ENCODE measurements around the gene NDUFB10.
"Not testable (repeated sequence)": the region's sequence is repeated elsewhere in the genome, so short reads cannot be mapped to it uniquely, and the experiment has no call there.

The NDUFB10 gene

DNA sequence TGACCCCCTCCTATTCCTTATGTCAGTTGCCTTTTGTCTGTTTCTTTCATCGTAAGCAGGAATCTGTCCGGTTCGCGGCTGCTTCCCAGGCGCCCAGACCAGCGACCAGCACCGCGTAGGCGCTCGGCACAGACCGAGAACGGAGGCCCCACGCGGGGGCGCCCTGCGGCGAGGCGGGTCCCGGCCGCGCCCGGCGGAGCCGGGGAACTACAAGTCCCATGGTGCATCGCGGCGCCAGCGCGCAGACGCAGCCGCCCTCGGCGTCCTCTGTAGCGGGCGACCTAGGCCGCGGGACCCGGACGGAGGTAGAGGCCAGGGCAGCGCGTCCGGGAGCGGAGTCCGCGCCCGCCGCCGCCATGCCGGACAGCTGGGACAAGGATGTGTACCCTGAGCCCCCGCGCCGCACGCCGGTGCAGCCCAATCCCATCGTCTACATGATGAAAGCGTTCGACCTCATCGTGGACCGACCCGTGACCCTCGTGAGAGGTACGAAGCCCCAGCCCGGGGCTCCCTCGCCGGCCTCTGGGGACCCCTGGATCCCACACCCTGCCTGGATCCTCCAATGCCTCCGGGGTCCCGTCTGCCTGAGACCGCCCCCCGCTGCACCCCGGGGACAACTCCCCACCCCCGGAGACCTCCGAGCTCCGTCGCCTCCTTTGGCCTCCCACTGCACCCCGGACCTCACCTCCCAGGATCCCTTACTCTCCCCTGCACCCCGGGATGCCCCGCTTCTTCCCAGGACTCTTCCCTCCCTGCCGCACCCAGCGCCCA, at the start of gene NDUFB10:
TSS of gene NDUFB10 (plus strand) at position 270 of the 771 bp plus-strand sequence. CDS start at position 357, 87 bp downstream.
- peak; percentile 24 to 93 (median 78) for DNase-seq

DNA sequence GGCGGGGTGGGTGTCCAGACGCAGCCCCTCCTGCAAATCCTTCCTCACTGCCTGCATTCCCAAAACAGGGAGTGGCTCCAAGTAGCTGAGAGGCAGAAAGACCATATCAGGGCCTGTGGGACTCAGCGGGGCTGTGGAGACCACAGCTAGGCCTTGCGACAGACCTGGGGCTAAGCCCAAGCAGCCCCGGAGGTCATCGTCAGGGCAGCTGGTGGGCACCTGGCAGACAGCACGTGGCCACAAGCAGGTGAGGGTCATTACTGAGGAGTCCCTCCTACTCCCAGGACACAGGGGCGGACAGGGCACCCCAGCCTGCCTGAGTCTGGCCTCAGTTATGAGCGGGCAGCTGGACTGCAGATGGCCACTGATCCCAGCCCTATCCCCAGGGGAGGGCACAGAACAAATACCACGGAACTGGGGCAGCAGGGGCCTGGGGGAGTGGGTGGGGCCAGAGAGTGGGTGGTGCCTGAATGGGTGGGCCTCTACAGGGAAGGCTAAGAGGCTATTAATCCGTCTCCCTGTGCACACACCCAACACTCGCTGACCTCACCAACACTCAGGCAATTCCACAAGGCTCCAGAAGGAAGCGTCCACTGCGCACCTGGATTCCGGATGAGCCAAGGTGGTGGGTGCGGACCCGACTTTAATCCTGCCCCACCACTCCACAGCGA, 49.6 kb upstream of the NDUFB10 start:
- no peak for DNase-seq

DNA sequence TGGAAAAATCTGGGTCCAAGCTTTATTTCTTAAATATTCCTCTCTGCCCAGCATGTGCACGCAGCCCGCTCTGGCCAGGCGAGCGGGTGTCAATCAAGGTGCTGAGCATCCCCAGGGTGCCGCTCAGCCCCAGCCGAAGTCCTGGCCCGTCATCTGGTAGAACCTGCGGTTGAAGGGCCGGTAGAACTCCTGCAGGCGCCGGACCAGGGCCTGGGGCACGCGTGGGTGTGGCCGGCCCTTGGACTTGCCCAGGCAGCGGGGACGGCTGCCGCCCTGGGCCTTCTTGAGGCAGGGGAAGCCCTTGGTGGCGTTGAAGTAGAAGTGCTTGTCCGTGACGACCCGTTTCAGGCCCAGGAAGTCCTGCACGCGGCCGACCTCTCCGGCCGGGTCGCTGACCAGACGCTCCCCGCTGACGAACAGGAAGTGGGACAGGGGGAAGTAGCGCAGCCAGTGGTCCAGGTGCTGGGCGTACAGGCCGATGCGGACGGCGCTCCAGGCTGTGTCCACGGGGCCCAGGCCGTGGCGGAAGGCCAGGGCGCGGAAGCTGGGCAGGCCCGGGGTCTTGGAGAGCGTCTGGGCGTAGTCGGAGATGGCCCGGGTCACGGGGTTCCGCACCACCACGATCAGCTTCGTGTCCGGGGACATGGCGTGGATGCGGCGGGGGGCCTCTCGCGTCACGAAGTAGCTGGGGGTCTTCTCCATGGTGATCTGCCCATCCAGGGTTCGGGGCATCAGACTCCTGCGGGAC, 47.7 kb upstream of the NDUFB10 start:
- DNase-seq = no peak

DNA sequence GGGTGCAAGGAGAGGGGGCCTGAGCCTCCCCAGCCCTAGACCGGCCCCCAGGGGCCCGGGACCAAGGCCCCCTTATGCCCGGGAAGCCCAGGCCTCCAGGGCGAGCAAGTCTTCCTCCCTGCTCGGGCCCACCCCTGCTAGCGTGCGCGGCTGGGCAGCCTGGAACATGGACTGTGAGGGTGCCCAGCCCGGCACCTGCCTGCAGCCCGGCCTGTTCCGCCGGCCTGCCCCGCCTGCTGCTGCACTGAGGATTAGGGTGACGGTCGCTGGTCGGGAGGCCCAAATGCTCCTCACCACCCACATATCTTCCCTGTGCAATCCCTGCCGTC, 47.2 kb upstream of the NDUFB10 start:
- DNase-seq = no peak

DNA sequence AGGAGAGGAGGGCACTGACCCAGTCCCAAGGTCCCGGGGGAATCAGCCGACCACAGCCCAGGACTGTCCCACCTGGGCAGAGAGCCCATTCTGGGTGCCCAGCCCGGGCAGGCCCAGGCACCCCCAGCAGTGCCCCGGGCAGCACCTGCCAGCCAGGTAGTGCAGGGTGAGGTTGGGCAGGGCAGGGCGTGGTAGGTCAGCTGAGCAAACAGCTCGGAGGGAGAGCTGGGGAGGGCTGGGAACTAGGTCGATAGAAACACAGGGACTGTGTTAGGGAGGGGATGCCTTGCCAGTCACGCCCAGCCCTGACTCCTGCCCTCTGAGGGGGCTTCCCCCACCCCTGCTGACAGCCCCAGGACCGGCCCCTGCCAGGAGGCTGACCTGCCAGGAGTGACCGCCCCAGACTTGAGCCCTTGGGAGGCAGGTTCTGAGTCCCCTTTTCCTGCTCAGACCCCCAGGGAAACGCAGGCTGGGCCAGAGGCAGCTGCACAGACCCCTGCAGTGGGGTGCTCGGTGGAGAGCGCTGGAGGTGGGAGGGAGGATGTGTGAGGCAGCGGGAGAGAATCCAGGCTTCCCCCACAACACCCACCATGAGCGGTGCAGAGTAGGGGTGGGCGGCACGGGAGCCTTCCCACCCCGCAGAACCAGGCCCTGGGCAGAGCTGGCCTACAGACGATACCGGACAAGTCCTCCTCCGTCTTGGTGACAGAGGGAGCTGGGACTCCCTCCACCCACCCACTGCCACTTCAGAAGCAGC, 45.8 kb upstream of the NDUFB10 start:
- no peak for DNase-seq

DNA sequence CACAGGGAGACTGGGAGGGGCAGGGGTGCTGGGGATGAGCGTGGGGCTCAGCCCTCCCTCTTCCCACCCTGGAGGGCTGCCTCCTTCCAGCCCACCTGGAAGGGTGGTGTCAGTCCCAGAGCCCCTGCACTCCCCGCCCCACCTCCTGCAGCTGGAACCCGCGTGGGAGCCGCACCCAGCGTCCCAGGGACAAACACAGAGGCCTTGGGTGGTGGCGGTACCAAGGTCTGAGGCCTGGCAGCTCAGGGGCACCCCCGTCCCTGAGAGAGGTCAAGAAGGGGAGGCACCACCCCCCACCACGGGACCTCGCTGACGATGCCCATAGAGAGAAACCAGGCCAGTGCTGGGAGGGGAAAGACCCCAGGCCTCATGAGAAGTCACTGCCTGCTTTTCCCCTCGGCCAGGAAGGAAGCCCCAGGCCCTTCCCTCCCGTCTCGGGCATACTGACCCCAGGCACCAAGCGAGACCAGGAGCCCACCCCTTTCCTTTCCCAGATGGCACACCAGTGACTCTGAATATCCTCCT, 45.2 kb upstream of the NDUFB10 start:
- no peak for DNase-seq

DNA sequence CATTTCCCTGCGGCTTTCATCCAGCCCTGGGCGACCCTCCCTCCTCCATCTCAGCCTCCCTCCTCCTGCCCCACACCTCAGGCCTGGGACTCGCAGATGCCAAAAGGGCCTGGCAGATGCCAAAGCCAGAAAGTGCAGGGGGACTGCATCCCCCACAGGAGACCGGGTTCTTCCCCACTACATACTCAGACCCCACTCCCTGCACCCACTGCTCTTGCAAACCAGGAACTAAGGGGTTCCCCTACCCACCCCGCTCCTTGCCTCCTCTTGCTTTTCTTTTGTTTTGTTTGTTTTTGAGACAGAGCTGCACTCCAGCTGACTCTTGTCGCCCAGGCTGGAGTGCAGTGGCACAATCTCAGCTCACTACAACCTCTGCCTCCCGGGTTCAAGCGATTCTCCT, 44.4 kb upstream of the NDUFB10 start:
- DNase-seq = no peak

DNA sequence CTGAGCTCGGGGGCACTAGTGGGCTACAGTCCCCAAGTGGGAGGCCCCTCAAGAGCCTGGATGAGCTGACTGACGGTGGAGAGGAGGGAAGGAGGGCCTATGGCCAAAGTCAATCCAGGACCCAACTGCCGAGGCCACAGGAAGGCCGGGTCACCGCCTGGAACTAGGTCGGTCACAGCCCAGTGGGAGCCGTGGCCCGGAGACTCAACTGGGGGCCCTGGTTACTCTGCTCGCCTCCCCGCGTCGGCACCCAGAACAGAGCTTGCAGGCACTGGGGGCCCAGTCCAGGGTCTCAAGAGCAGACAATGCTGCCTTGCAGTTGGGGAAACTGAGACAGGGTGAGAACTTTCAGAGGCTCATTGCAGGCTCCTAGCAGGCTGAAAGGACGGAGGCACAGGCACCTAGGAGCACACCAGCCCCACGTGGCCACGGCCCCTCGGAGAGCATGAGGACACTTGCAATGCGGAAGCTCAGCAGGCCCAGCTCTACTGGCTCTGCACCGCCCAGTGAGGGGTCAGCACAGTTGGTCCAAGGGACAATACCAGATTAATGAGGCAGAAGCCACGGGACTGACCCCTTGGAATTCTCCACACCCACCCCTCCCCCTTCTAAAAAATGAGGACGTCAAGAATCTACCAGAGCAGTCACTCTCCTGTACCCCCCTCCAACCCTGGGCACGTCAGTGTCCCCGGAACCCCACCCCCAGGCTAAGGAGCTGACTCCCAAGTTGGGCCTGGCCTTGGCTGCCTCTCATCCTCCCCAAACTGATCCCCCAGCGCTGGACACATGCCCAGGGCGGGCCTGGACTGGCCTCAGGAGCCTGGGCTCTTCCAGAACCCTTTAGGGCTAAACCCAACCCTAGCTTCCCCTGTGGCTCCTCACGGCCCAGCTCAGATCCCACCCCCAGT, 43.4 kb upstream of the NDUFB10 start:
- DNase-seq = no peak

DNA sequence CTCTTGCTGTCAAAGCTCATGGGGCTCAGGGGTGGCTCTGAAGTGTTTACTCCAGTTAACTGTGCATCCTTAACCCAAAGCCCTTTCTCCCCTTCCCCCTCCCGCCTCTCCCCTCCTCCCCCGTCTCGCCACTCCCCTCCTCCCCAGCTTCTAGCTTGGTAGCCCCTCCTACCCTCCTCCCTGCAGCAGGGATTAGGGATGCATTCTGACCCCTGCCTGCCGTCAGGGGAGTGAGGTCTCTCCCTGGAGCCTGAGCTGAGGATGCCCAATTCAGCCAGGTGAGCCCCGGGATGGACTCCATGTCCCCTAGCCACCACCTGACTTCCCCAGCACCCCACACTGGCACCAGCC, 42.7 kb upstream of the NDUFB10 start:
- DNase-seq = no peak

DNA sequence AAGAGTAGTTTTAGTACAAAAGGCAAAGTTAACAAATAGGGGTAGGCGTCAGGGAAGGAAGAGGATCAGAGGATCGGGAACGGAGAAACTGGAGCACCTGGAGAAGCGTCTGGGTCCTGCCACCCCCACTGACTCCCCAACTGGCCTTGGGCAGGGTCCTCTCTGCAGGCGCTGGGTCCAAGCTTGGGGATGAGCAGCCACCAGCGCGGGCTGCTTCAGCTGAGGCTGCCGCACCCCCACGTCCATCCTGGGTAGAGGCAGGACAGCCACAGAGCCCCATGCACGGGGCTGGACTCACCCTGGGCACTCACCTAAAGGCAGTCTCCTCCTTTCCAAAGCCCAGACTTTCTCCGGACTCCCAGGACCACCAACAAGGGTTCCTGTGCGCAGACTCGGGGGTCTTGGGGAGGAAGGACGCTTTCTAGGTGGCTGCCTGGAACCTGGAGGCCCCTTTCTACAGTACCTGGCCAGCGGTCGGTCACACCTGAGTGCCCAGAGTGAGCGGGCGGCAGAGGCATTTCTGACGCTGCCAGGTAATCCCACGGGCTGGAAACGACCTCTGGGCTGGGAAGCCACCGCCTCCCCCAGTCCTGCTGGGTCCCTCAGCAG, 42.2 kb upstream of the NDUFB10 start:
- DNase-seq = no peak

DNA sequence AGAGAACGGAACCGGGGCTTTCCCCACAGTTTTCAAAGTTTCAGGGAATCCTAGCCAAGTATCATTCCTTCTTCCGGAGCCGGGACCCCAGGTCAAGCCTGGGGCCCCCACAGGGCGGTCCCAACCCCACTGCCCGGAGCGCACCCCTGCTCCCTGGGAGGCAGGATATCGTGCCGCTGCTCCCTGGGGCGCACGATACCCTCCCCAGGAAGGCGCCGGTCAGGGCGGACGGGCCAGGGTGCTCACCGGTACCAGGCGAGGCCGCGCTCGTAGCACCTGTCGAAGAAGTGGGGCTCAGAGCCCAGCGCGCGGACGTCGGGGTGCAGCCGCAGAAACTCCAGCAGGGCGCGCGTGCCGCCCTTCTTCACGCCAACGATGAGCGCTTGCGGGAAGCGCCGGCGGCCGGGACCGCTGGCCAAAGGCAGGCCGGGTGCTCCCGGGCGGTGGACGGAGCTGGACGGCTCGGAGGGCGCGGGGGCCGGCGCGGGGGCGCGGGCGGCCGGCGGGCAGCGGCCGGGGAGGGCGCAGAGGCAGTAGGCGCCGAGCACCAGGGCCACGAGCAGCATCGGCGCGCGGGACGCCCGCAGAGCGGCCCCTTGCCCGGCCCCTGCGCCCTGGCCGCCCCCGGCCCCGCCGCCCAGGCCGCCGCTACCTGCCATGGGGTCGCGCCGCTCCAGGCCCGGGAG, 41.5 kb upstream of the NDUFB10 start:
- no peak for DNase-seq

DNA sequence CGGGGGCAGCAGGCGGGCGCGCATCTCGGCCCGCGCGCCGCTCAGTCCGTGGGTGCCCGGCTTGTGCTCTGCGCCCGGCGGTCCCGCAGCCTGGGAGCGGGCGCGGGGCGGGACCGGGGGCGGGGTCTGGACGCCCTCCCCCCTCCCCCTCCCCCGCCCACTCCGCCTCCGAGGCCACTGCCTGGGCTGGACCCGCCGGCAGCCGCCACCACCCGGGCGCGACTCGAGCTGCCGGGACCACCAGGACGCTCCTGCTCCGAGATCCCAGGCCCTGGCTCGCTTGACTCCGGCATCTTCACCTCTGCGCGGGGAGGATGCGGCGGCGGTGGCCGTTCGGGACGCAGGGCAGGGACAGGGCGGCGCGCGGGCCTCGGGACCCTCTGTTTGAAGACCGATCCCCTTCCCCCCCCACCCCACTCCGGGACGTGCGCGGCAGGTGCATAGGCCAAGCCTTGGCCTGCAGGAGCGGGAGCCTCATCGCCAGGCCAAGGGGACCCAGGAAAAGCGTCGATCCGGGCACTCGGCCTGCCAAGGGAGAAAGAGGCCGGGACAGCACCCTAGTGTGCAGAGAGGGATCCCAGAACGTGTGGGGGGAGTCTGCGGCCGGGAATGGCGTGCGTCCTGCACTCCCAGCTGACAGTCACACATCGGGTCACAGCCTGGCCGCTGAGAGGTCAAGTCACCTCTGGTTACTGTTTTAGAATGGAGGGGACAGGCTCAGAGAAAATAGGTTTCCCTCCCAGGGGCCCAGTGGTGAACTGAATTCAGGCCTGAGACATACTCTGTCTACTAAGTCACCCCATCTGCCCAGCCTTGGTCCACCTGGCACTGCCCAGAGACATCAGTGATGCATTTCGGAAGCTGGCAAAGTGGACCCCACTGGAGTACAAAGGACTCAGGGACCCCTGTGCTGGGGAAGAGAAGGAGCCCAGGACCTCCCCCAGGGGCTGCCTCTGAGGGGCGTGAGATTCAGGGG, 40.7 kb upstream of the NDUFB10 start, which contains the start of gene HS3ST6:
TSS of gene HS3ST6 (minus strand) at position 65 of the 976 bp plus-strand sequence. CDS start 92 bp downstream, outside the sequence.
- no peak for DNase-seq

DNA sequence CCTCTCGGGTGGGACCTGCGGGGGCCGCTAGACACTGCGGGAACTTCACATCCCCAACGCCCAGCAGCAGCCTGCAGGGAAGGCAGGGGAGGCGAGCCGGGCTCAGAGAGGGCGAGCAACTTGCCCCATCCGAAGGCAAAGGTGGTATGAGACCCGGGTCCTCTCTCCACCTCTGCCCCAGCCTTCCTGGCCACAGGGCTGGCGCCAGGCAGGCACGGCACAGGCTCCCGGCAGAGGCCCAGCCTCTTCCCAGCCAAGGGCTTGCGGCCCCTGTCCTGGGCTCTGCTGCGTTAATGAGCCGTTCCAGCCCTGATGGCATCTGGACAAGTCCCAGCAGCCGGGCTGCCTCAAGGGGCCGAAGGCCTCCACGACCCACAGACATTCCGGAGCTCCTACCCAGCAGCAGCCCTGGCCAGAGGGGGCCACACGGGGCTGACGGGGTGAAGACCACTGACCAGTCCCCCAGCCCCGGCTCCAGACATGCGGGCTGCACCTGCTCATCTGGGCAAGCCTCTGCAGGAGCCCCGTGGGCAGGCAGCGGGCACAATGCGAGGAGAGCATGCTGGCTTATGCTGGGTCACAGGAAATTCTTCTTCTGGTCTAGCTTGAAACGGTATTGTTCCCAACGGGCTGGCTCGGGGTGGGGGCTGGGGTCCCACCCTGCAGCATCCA, 39.9 kb upstream of the NDUFB10 start:
- no peak for DNase-seq

DNA sequence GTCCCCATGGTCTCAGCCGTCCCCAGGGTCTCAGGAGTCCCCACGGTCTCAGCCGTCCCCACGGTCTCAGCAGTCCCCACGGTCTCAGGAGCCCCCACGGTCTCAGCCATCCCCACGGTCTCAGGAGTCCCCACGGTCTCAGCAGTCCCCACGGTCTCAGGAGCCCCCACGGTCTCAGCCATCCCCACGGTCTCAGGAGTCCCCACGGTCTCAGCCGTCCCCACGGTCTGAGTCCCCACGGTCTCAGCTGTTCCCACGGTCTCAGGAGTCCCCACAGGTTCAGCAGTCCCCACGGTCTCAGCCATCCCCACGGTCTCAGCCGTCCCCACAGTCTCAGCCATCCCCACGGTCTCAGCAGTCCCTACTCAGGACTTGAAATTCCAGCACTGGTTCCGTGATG, 39.2 kb upstream of the NDUFB10 start:
- DNase-seq = not testable (repeated sequence)

DNA sequence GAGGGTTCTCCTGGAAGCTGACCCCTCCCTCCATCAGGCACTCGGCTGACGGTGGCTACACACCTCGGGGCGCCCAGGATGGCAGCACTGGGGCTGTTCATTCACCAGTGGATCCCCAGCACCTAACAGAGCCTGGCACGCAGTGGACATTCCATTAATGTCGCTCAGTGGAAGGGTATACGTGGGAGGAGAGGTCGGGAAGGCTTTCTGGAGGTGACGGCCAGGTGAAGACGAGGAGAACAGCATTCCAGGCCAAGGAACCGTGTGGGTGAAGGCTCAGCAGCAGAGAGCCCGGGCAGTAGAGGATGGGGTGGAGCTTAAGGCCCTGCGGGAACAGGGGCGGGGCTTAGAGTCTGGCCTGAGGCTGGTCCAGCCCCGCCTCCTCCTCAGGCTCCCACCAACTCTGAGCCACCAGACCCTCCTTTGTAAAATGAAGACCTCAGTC, 38.6 kb upstream of the NDUFB10 start:
- no peak for DNase-seq

DNA sequence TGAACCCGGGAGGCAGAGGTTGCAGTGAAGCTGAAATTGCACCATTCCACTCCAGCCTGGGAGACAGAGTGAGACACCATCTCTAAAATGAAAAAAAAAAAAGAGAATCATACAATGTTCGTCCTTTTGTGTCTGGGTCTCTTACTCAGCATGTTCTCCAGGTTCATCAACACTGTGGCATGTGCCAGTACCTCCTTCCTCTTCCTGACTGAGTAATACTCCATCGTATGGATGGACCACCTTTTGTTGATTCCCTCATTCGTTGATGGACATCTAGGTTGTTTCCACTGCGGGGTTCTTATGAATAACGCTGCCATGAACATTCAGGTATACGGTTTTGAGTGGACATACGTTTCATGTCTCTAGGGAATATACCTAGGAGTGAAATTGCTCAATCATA, 37.0 kb upstream of the NDUFB10 start:
- DNase-seq = no peak

DNA sequence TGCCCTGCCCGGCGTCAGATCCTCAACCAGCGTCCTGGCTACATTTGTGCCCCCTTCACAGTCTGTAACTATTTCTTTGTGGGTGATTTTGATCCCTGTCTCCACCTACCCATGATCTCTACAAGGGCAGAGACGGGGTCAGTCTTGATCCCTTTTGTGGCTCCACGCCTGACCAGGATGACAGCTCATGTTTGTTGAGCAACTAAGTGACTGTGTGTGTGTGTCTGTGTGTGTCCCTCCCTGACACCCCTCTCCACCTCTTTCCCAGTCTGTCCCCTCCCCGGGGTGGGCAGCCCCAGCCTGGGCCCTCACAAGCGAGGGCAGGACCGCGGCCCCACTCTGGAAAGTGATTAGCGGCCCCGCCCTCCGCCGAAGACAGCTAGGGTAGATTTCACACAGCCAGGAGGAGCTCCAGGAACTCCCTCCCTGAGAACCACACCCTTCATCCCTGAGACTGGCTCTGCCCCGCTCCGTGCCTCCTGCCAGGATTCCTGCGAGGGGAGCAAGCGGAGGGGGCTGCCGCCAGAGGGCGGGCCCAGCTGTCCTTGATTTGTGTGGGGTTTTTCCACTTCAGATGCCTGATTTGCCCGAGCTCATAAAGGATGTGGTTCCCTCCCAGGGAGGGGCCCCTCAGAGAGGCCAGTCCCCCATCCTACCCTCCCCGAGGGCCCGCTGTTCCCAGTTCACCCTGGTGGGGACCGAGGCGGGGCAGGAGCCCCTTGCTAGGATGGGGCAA, 35.9 kb upstream of the NDUFB10 start:
- no peak for DNase-seq

DNA sequence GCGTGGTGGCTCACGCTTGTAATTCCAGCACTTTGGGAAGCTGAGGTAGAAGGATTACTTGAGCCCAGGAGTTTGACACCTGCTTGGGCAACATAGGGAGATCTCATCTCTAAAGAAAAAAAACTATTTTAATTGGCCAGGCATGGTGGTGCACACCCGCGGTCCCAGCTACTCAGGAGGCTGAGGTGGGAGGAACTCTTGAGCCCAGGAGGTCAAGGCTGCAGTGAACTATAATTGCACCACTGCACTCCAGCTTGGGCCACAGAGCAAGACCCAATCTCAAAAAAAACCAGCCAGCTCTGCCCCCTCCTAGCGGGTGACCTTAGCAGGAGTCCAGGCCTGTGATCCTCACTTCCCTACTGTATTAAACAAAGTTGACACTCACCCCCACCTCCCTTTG, 35.2 kb upstream of the NDUFB10 start:
- no peak for DNase-seq
